GM15510 (cell line): ENCODE measurements around the gene CEBPE.

ENCODE experiments used
- POLR2A ChIP-seq: IDR thresholded peaks from 3 replicates; pipeline ENCODE4 v1.6.1; 2011; ENCODE audit warnings: borderline replicate concordance; ENCODE audit not compliant: insufficient read length; ENCODE audit errors: extremely low read depth

Gene CEBPE

GRCh38 chr14:23149745-23150144 is 30.7 kb upstream of the CEBPE start:
- TF ChIP-seq POLR2A = no peak

DNA sequence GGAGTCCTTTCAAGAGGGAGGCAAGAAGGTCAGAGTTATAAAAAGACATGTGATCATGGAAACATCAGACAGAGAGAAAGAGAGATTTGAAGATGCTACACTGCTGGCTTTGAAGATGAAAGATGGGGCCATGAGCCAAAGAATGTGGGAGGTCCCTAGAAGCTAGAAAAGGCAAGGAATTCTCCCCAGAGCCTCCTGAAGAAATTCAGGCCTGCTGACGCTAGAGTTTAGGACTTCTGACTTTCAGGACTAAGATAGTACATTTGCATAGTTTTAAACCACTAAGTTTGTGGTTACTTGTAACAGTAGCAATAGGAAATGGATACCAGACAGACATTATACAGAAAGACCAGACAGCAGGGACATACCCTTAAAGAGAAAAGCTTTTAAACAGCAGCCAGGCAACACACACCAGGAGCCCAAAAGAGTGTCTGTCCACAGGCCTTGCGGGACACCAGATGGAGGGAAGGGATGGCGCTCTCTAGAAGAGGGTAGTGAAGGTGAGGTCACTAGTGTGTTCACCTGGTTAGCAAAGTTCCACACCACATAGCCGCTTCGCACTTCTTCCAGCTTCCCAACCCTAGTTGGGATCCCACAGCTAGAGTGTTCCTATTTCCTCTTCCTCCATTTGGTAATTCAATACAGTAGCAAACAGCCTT is 29.7 kb upstream of the CEBPE start:
- no peak for TF ChIP-seq POLR2A

DNA sequence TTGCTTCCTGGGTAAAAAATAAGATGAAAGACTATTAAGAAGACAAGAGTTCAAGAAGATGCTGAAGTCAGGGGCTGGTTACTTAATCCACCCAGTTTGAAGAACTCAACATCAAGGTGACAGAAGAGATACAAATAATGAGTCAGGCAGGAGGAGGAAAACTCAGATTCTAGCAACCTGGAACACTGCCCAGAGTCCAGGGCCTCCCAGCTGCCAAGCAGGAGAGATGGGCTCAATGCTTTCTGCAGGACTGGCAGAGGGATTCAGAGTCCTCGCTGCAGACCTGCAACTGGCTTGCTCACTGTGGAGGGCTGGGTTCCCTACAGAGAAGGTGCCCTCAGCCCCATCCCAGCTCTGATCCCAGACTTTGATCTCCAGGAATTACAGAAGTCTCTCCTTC is 28.6 kb upstream of the CEBPE start:
- TF ChIP-seq POLR2A = no peak

GRCh38 chr14:23146980-23147379 is 27.9 kb upstream of the CEBPE start:
- TF ChIP-seq POLR2A = no peak

DNA sequence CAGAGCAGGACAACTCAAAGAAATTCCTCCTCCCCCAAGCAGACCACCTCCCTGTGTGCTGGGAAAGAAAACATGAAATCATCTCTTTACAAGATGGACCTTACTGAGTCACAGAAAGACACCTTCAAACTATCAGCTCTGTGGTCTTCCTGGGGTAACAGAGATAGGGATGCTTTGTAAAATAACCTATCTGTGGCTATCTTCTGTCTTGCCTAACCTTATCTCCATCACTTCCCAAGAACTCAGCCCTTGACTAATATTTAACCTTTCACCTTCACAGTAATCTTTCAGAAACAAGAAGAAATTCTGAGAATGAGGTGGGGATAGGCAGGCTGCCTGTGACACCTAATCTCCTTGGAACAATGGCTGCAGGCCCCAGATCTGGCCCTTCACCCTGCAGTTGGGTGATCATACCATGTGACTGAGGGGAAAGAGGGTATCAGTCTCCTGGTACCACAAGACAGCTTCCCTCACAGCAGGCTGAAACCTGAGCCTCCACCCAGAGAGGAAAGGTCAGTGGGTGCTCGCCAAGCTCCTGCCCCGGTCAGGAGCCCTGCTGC is 27.4 kb upstream of the CEBPE start:
- TF ChIP-seq POLR2A = no peak

GRCh38 chr14:23145794-23146350 is 26.8 kb upstream of the CEBPE start:
- TF ChIP-seq POLR2A = no peak

GRCh38 chr14:23143911-23144310 is 24.9 kb upstream of the CEBPE start:
- TF ChIP-seq POLR2A = no peak

DNA sequence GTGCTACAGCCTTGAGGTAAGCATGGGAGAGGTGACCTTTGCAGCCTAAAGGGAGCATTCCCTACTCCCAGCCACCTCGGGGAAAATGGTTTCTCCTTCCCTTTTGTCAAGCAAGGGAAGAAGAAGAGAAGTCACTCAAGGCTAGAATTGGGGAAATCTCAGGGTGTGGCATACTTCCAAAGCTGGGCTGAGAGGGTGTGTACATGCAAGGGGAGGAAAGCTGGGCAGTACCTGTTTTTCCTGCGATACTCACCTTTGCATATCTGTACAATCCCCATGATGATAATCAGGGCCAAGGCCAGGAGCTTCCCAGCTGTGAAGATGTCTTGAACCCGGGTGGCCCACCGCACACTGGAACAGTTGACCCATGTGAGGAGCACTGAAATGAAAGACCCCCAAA is 23.8 kb upstream of the CEBPE start:
- TF ChIP-seq POLR2A = no peak

- TF ChIP-seq POLR2A = no peak
Measured at GRCh38 chr14:23141706-23142444, 22.8 kb upstream of the CEBPE start.

- TF ChIP-seq POLR2A = no peak
Measured at GRCh38 chr14:23140371-23140770, 21.3 kb upstream of the CEBPE start.

- no peak for TF ChIP-seq POLR2A
Measured at GRCh38 chr14:23139874-23140273, 20.8 kb upstream of the CEBPE start.

DNA sequence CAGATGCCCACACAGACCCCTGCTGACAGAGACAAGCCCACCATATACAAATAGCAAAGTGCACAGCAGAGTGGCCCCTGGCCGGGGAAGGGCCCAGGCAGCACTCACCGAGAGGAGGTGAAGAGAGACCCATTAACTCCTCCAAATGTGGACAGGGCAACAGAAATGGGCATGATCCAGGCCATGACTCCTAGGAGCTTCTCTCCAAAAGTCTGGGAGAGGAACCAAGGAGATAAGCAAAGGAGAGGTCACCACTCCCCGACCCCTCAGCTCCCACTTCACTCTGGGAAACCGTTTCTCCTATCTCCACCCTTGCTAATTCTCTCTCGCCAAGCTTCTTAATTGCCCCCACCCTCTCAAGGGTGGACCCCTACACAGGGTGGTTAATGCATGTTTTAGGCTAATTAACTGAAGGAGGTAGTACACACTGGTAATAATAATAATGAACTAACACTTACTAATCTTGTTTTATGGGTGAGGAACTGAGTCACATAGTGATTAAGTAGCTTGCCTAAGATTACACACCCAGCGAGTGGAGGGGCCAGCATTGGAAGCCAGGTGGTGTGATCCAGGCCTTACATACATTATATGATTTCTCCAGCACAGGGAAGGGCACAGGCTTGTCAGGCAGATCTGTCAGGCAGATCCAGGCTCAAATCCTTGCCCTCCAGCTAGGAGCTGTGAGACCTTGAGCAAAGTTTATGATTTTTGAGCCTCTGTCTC is 18.9 kb upstream of the CEBPE start:
- no peak for TF ChIP-seq POLR2A

DNA sequence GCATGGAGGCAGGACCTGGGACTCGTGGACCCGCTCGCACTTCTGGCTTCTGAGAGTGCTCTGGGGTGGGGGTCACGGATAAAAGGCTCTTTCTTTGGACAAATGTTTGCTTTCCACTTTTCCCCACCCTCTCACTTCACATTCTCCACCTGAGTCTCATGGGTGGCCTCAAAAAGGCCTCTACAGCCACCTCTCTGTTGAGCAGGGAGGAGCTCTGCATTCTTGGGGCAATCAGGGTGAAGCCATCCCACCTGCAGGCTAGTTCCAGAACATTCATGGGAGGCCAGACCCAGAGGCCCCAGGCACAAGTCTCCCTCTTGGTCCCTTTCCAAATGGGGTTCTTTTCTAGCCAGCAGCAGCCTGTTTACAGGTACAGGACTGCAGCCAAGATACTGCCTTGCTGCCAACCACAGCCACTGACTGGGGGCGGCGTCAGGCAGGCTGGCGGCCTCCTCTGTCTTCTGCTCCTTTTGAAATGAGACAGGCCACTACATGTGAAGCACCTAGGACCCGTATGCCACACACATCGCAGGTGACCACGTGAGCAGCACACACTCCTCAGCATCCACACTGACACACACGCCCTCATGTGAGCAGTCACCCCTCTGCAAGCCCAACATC is 18.2 kb upstream of the CEBPE start:
- TF ChIP-seq POLR2A = no peak

- TF ChIP-seq POLR2A = no peak
Measured at GRCh38 chr14:23136566-23137133, 17.6 kb upstream of the CEBPE start.
